SHP77 treated with DMSO at 0.1 percent for 48 hours (cell line): ENCODE data around the gene SNX25.
"Not testable (repeated sequence)": the region's sequence is repeated elsewhere in the genome, so short reads cannot be mapped to it uniquely, and the experiment has no call there.

Source experiments
- DNase-seq: peaks from one replicate; lab custom pipeline; 2025; lab: John Stamatoyannopoulos, UW

The SNX25 gene

GRCh38 chr4:185205073-185205472 is 4.3 kb upstream of the SNX25 start:
- DNase-seq: not testable (repeated sequence)

GRCh38 chr4:185205697-185206342 is 3.6 kb upstream of the SNX25 start:
- no peak for DNase-seq

GRCh38 chr4:185207466-185207865 is 1.9 kb upstream of the SNX25 start:
- DNase-seq: no peak

GRCh38 chr4:185209852-185210101 is 379 bp downstream of the SNX25 start:
- DNase-seq: not testable (repeated sequence)

GRCh38 chr4:185210102-185210981 is 944 bp downstream of the SNX25 start:
- DNase-seq: no peak

GRCh38 chr4:185211035-185211434 is 1.6 kb downstream of the SNX25 start:
- DNase-seq: no peak

- DNase-seq: no peak
Measured at GRCh38 chr4:185211641-185212040, 2.2 kb downstream of the SNX25 start.

- no peak for DNase-seq
Measured at GRCh38 chr4:185212581-185212980, 3.2 kb downstream of the SNX25 start.

- no peak for DNase-seq
Measured at GRCh38 chr4:185213877-185214276, 4.5 kb downstream of the SNX25 start.

- no peak for DNase-seq
Measured at GRCh38 chr4:185215261-185215660, 5.9 kb downstream of the SNX25 start.

- DNase-seq: no peak
Measured at GRCh38 chr4:185217408-185217975, 8.1 kb downstream of the SNX25 start.

GRCh38 chr4:185218312-185218711 is 8.9 kb downstream of the SNX25 start:
- DNase-seq: no peak

GRCh38 chr4:185219551-185220344 is 10.3 kb downstream of the SNX25 start:
- DNase-seq: no peak

GRCh38 chr4:185221491-185221890 is 12.1 kb downstream of the SNX25 start:
- DNase-seq: no peak

GRCh38 chr4:185221912-185222311 is 12.5 kb downstream of the SNX25 start:
- no peak for DNase-seq

GRCh38 chr4:185222598-185222997 is 13.2 kb downstream of the SNX25 start:
- no peak for DNase-seq

GRCh38 chr4:185224597-185224996 is 15.2 kb downstream of the SNX25 start:
- no peak for DNase-seq

GRCh38 chr4:185225940-185226339 is 16.5 kb downstream of the SNX25 start:
- no peak for DNase-seq

- no peak for DNase-seq
Measured at GRCh38 chr4:185227131-185227551, 17.7 kb downstream of the SNX25 start.

- no peak for DNase-seq
Measured at GRCh38 chr4:185227713-185228278, 18.4 kb downstream of the SNX25 start.

- DNase-seq: no peak
Measured at GRCh38 chr4:185229021-185229818, 19.8 kb downstream of the SNX25 start.
